ENCODE data around the gene SLIT3. TPM values are rescaled to one million over a fixed set of nuclear protein-coding genes. Genes with fewer than 3 reads are reported as not detected.

Gene SLIT3
- total and polyA plus RNA-seq, 9 of the 15 experiments (the other 6 are each of a cell fraction or from before 2014, with no cell fraction given) = 0.01 to 0.04 TPM; not detected in 7

- TF ChIP-seq ATF7 (IDR thresholded peaks at IDR 0.05) (peak; percentile 78; the same call in 1 of the 2 replicates), ETS2 (tag; IDR thresholded peaks at IDR 0.05; ENCODE audit: borderline replicate concordance, poor library complexity, severe bottlenecking) (no peak), CEBPG (CRISPR knock-in tag; IDR thresholded peaks at IDR 0.05) (peak; percentile 86), CEBPG (tag; conservative IDR thresholded peaks at IDR 0.05 in 1 of 2, IDR thresholded peaks at IDR 0.05 in 1 of 2) (peak; percentile 83 to 96), HNRNPK (IDR thresholded peaks at IDR 0.05; ENCODE audit: low read depth, low read length, poor library complexity, severe bottlenecking) (no peak), ETV1 (tag; conservative IDR thresholded peaks at IDR 0.05; ENCODE audit: low read depth) (peak; percentile 91), TRIM25 (IDR thresholded peaks at IDR 0.05; ENCODE audit: borderline replicate concordance) (no peak), TFAM (CRISPR knock-in tag; conservative IDR thresholded peaks at IDR 0.05) (no peak), PTRF (tag; IDR thresholded peaks at IDR 0.05) (no peak), RBM15 (IDR thresholded peaks at IDR 0.05; ENCODE audit: insufficient read depth, low read length) (no peak), RNF2 (IDR thresholded peaks at IDR 0.05) (peak; percentile 80; the same call in 1 of the 2 replicates), ZNF785 (CRISPR knock-in tag; IDR thresholded peaks at IDR 0.05) (no peak), KLF6 (CRISPR knock-in tag; IDR thresholded peaks at IDR 0.05; ENCODE audit: borderline replicate concordance) (0 out of 2 replicates have a peak, but pooled peaks have one; percentile 11), RHOXF2B (CRISPR knock-in tag; conservative IDR thresholded peaks at IDR 0.05) (no peak), ZNF408 (CRISPR knock-in tag; IDR thresholded peaks at IDR 0.05; ENCODE audit: low read depth) (no peak), EP400 (IDR thresholded peaks at IDR 0.05) (peak; percentile 43; the same call in 1 of the 2 replicates), ZNF551 (CRISPR knock-in tag; IDR thresholded peaks at IDR 0.05) (no peak), ETV5 (CRISPR knock-in tag; IDR thresholded peaks at IDR 0.05; ENCODE audit: low read depth) (0 out of 2 replicates have a peak, but pooled peaks have one; percentile 29), MEIS2 (IDR thresholded peaks at IDR 0.05; ENCODE audit: partially characterized antibody) (peak; percentile 60), ZNF212 (CRISPR knock-in tag; IDR thresholded peaks at IDR 0.05) (no peak), TARDBP (IDR thresholded peaks at IDR 0.05) (no peak), TAF1 (IDR thresholded peaks at IDR 0.05; ENCODE audit: control insufficient read depth, extremely low read depth, insufficient read depth, low read length, severe bottlenecking) (no peak), ZNF384 (IDR thresholded peaks at IDR 0.05; ENCODE audit: low read depth, low read length) (no peak)
- TF ChIP-seq, protein P1, sequence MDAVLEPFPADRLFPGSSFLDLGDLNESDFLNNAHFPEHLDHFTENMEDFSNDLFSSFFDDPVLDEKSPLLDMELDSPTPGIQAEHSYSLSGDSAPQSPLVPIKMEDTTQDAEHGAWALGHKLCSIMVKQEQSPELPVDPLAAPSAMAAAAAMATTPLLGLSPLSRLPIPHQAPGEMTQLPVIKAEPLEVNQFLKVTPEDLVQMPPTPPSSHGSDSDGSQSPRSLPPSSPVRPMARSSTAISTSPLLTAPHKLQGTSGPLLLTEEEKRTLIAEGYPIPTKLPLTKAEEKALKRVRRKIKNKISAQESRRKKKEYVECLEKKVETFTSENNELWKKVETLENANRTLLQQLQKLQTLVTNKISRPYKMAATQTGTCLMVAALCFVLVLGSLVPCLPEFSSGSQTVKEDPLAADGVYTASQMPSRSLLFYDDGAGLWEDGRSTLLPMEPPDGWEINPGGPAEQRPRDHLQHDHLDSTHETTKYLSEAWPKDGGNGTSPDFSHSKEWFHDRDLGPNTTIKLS (IDR thresholded peaks at IDR 0.05; ENCODE audit: borderline replicate concordance, low read depth) = no peak
- TF ChIP-seq, protein P2, sequence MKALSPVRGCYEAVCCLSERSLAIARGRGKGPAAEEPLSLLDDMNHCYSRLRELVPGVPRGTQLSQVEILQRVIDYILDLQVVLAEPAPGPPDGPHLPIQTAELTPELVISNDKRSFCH (CRISPR knock-in tag; IDR thresholded peaks at IDR 0.05) = no peak
- TF ChIP-seq, protein P2 (tag; IDR thresholded peaks at IDR 0.05) = no peak
- TF ChIP-seq, protein P3, sequence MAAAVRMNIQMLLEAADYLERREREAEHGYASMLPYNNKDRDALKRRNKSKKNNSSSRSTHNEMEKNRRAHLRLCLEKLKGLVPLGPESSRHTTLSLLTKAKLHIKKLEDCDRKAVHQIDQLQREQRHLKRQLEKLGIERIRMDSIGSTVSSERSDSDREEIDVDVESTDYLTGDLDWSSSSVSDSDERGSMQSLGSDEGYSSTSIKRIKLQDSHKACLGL (CRISPR knock-in tag; IDR thresholded peaks at IDR 0.05; ENCODE audit: borderline replicate concordance, poor library complexity, severe bottlenecking) = no peak
These were observed 530.9 kb downstream of the SLIT3 start (continued) for GRCh38 chr5:168770036-168770498.
